Skeletal muscle tissue (tissue), 4 donors: Measurements from ENCODE around the gene SCYGR2. TPM values are rescaled to one million over a fixed set of nuclear protein-coding genes. Genes with fewer than 3 reads are reported as not detected.
"Not testable (repeated sequence)": the region's sequence is repeated elsewhere in the genome, so short reads cannot be mapped to it uniquely, and the experiment has no call there.

Source experiments
- H3K27ac ChIP-seq: one replicate; pipeline ENCODE4 v1.7.0; 2013; ENCODE audit warnings: mild to moderate bottlenecking, low read depth, low read length, inconsistent platforms
- H3K27me3 ChIP-seq, 3 donors: one replicate each; pipeline ENCODE4 v1.7.0; 2013; ENCODE audit warnings: low read length in 3 of 3; ENCODE audit not compliant: control insufficient read depth in 3 of 3, insufficient read depth in 3 of 3
- H3K36me3 ChIP-seq, 3 donors: one replicate each; pipeline ENCODE4 v1.7.0; 2013; ENCODE audit warnings: low read length in 3 of 3; ENCODE audit not compliant: control insufficient read depth in 3 of 3, insufficient read depth in 3 of 3
- H3K4me1 ChIP-seq, 3 donors: one replicate each; pipeline ENCODE4 v1.7.0; 2013; ENCODE audit warnings: low read length in 3 of 3, mild to moderate bottlenecking in 3 of 3; ENCODE audit not compliant: control insufficient read depth in 3 of 3, insufficient read depth in 3 of 3
- H3K4me3 ChIP-seq, 3 donors: one replicate each; pipeline ENCODE4 v1.7.0; 2013; ENCODE audit warnings: low read length in 3 of 3
- H3K9ac ChIP-seq, 3 donors: one replicate each; pipeline ENCODE4 v1.7.0; 2013; ENCODE audit warnings: low read length in 3 of 3, mild to moderate bottlenecking in 3 of 3, moderate library complexity in 2 of 3, low read depth in 1 of 3
- H3K9me3 ChIP-seq, 3 donors: one replicate each; pipeline ENCODE4 v1.7.0; 2013; ENCODE audit warnings: low read length in 3 of 3; ENCODE audit not compliant: control insufficient read depth in 3 of 3
- total RNA-seq: library from RNA; depleted of rRNA; stranded (reverse); fragments of >200 nt; gene quantifications from one replicate; pipeline ENCODE4 v1.2.3, GENCODE V29; 2014
- donor health status: Osteomylitis.

SCYGR2 gene
- total RNA-seq, result not detected

- not testable (repeated sequence) for H3K4me1 ChIP-seq, H3K27me3 ChIP-seq, H3K9me3 ChIP-seq, H3K9ac ChIP-seq, H3K27ac ChIP-seq, H3K4me3 ChIP-seq, H3K36me3 ChIP-seq
Measured at GRCh38 chr2:227598835-227599503, at the start of gene SCYGR2. Gene SCYGR2, plus strand, starts transcription at chr2:227598893. Its CDS starts 0 bp downstream, at chr2:227598893.

GRCh38 chr2:227551836-227552235 lies 46.9 kb upstream of the SCYGR2 start:
- Histone ChIP-seq H3K27me3 (no peaks in the 10 kb centered on the region), H3K36me3 (peaks cover 4 to 18% (median 16%) of the 10 kb centered on the region in 3 donors)

GRCh38 chr2:227562581-227562980 lies 36.1 kb upstream of the SCYGR2 start:
- H3K27me3 ChIP-seq, result no peaks in the 10 kb centered on the region
- H3K4me1 ChIP-seq, result no peaks in the 10 kb centered on the region
- H3K36me3 ChIP-seq, result peaks cover 0 to 2% (median 0%) of the 10 kb centered on the region in 3 donors

More at GRCh38 chr2:227551836-227552235, 46.9 kb upstream of the SCYGR2 start:
- no peak overlapping the region for H3K9ac ChIP-seq
- H3K4me1 ChIP-seq, result no peaks in the 10 kb centered on the region
- H3K9me3 ChIP-seq, result no peaks in the 10 kb centered on the region
- no peak overlapping the region for H3K27ac ChIP-seq
- H3K4me3 ChIP-seq, result no peak overlapping the region

GRCh38 chr2:227565080-227565479 lies 33.6 kb upstream of the SCYGR2 start:
- no peaks in the 10 kb centered on the region for H3K4me1 ChIP-seq
- H3K27me3 ChIP-seq, result no peaks in the 10 kb centered on the region
- no peak overlapping the region for H3K27ac ChIP-seq
- peaks cover 0 to 2% (median 0%) of the 10 kb centered on the region in 3 donors for H3K36me3 ChIP-seq
- H3K9me3 ChIP-seq, result no peaks in the 10 kb centered on the region
- H3K4me3 ChIP-seq, result no peak overlapping the region
- H3K9ac ChIP-seq, result no peak overlapping the region

More at GRCh38 chr2:227562581-227562980, 36.1 kb upstream of the SCYGR2 start:
- Histone ChIP-seq H3K4me3 (no peak overlapping the region), H3K27ac (no peak overlapping the region), H3K9me3 (no peaks in the 10 kb centered on the region), H3K9ac (no peak overlapping the region)

DNA sequence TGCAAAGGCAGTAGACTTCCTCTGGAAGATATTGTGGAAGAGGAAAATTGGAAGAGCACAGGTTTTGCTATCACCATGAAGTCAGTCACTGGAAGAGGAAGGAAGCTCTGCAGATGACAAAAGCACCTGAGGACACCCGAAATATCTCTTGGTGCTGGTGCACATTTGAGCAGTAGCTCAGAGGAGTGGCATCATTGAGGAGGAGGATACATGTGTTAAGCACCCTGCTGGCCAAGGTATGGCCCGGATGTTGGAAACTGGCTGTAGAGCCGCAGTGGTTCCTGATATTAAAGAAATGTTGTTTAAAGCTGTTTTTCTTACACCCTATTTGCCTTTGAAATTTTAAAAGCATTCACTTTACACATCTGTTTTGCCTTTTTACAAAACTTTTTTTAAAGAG lies 32.7 kb upstream of the SCYGR2 start:
- no peaks in the 10 kb centered on the region for H3K4me1 ChIP-seq
- no peaks in the 10 kb centered on the region for H3K27me3 ChIP-seq
- H3K4me3 ChIP-seq, result no peak overlapping the region
- no peaks in the 10 kb centered on the region for H3K9me3 ChIP-seq
- no peak overlapping the region for H3K9ac ChIP-seq
- no peak overlapping the region for H3K27ac ChIP-seq
- peaks cover 0 to 2% (median 0%) of the 10 kb centered on the region in 3 donors for H3K36me3 ChIP-seq

DNA sequence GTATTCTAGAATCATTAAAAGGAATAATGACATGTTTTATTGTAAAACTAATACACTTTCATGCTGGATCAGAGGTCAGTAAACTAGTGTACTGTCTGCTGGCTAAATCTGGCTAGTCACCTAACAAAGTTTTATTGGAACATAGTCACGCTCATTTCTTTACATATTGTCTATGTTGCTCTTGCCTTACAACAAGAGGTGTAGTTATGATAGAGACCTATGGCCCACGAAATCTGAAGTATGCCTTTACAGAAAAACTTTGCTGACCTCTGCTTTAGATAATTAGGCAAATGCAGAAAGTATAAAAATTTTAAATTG lies 29.9 kb upstream of the SCYGR2 start:
- Histone ChIP-seq H3K27ac (no peak overlapping the region), H3K36me3 (peaks cover 0 to 2% (median 0%) of the 10 kb centered on the region in 3 donors), H3K4me1 (no peaks in the 10 kb centered on the region), H3K27me3 (peaks cover 0 to under 1% (median 0%) of the 10 kb centered on the region in 3 donors), H3K9ac (no peak overlapping the region), H3K4me3 (no peak overlapping the region), H3K9me3 (no peaks in the 10 kb centered on the region)

- no peak overlapping the region for H3K9ac ChIP-seq
- no peak overlapping the region for H3K4me3 ChIP-seq
- H3K36me3 ChIP-seq, result no peaks in the 10 kb centered on the region
- H3K27ac ChIP-seq, result no peak overlapping the region
- no peaks in the 10 kb centered on the region for H3K4me1 ChIP-seq
- H3K27me3 ChIP-seq, result peaks cover 0 to 3% (median 0%) of the 10 kb centered on the region in 3 donors
- no peaks in the 10 kb centered on the region for H3K9me3 ChIP-seq
Measured at GRCh38 chr2:227570615-227571014, 28.1 kb upstream of the SCYGR2 start.

GRCh38 chr2:227576110-227576509 lies 22.6 kb upstream of the SCYGR2 start:
- H3K27me3 ChIP-seq, result peaks cover 0 to 3% (median 0%) of the 10 kb centered on the region in 3 donors
- no peaks in the 10 kb centered on the region for H3K36me3 ChIP-seq
- H3K27ac ChIP-seq, result no peak overlapping the region
- H3K9me3 ChIP-seq, result no peaks in the 10 kb centered on the region
- H3K4me3 ChIP-seq, result no peak overlapping the region
- no peaks in the 10 kb centered on the region for H3K4me1 ChIP-seq
- H3K9ac ChIP-seq, result no peak overlapping the region

- Histone ChIP-seq H3K9me3 (no peaks in the 10 kb centered on the region), H3K27me3 (peaks cover 0 to 3% (median 0%) of the 10 kb centered on the region in 3 donors), H3K4me3 (no peak overlapping the region), H3K36me3 (no peaks in the 10 kb centered on the region), H3K9ac (no peak overlapping the region), H3K4me1 (no peaks in the 10 kb centered on the region), H3K27ac (no peak overlapping the region)
Measured at GRCh38 chr2:227576812-227577211, 21.9 kb upstream of the SCYGR2 start.

DNA sequence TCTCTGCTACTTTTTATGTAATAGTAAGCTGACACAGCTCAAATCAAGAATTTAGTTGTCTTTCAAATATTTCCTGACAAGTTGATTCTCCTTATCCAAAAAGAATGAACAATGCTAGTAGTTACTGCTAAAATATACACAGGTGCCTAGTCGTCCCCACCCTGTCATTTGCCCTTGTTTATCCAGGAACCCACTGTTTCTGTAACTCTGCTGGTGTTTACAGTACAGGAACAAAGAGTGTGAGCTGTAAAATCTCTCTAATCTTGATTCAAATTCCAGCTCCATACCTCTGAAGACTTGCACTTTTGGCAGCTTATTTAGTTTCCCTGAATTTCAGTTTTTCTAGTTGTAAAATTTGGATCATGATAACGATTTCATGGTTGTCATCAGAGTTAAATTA lies 21.1 kb upstream of the SCYGR2 start:
- Histone ChIP-seq H3K9me3 (peaks cover 0 to 6% (median 0%) of the 10 kb centered on the region in 3 donors), H3K4me1 (no peaks in the 10 kb centered on the region), H3K4me3 (no peak overlapping the region), H3K27ac (no peak overlapping the region), H3K36me3 (no peaks in the 10 kb centered on the region), H3K9ac (no peak overlapping the region), H3K27me3 (peaks cover 0 to 3% (median 0%) of the 10 kb centered on the region in 3 donors)
